ENCODE results near the gene CMPK2.

Gene CMPK2

GRCh38 chr2:6835467-6835866 is 30.2 kb downstream of the CMPK2 start:
- no peak for DNase-seq
- Histone ChIP-seq H3K9me3 (ENCODE audit: severe bottlenecking) (peaks cover 5% of the 10 kb centered on the region), H3K36me3 (no peaks in the 10 kb centered on the region), H3K27ac (no peak overlapping the region), H3K4me3 (ENCODE audit: low read depth, low read length) (no peak overlapping the region), H3K27me3 (ENCODE audit: insufficient read depth, low read depth, severe bottlenecking) (no peaks in the 10 kb centered on the region)
- no peak for TF ChIP-seq CTCF (IDR thresholded peaks at IDR 0.05; ENCODE audit: low read depth, low read length)

GRCh38 chr2:6834163-6834562 is 31.5 kb downstream of the CMPK2 start:
- no peak for TF ChIP-seq CTCF (IDR thresholded peaks at IDR 0.05; ENCODE audit: low read depth, low read length)
- no peak overlapping the region for H3K4me3 ChIP-seq (ENCODE audit: low read depth, low read length)

GRCh38 chr2:6833300-6833604 is 32.5 kb downstream of the CMPK2 start:
- H3K27ac ChIP-seq: no peak overlapping the region

More at GRCh38 chr2:6834163-6834562, 31.5 kb downstream of the CMPK2 start:
- no peaks in the 10 kb centered on the region for H3K27me3 ChIP-seq (ENCODE audit: insufficient read depth, low read depth, severe bottlenecking)
- no peak for DNase-seq
- peaks cover 6% of the 10 kb centered on the region for H3K9me3 ChIP-seq (ENCODE audit: severe bottlenecking)
- H3K27ac ChIP-seq: no peak overlapping the region
- H3K36me3 ChIP-seq: no peaks in the 10 kb centered on the region

GRCh38 chr2:6832596-6833299 is 33.0 kb downstream of the CMPK2 start:
- no peak for DNase-seq
- no peak overlapping the region for H3K27ac ChIP-seq
- no peaks in the 10 kb centered on the region for H3K27me3 ChIP-seq (ENCODE audit: insufficient read depth, low read depth, severe bottlenecking)
- no peak overlapping the region for H3K4me3 ChIP-seq (ENCODE audit: low read depth, low read length)
- no peaks in the 10 kb centered on the region for H3K36me3 ChIP-seq
- TF ChIP-seq CTCF (IDR thresholded peaks at IDR 0.05; ENCODE audit: low read depth, low read length): no peak
- H3K9me3 ChIP-seq (ENCODE audit: severe bottlenecking): peaks cover 6% of the 10 kb centered on the region

More at GRCh38 chr2:6833300-6833604, 32.5 kb downstream of the CMPK2 start:
- DNase-seq: no peak
- TF ChIP-seq CTCF (IDR thresholded peaks at IDR 0.05; ENCODE audit: low read depth, low read length): no peak
- H3K27me3 ChIP-seq (ENCODE audit: insufficient read depth, low read depth, severe bottlenecking): no peaks in the 10 kb centered on the region
- H3K36me3 ChIP-seq: no peaks in the 10 kb centered on the region
- H3K4me3 ChIP-seq (ENCODE audit: low read depth, low read length): no peak overlapping the region
- H3K9me3 ChIP-seq (ENCODE audit: severe bottlenecking): peaks cover 6% of the 10 kb centered on the region

GRCh38 chr2:6831229-6831628 is 34.5 kb downstream of the CMPK2 start:
- no peaks in the 10 kb centered on the region for H3K36me3 ChIP-seq
- no peak overlapping the region for H3K27ac ChIP-seq
- DNase-seq: no peak
- H3K27me3 ChIP-seq (ENCODE audit: insufficient read depth, low read depth, severe bottlenecking): no peaks in the 10 kb centered on the region
- no peak overlapping the region for H3K4me3 ChIP-seq (ENCODE audit: low read depth, low read length)
- H3K9me3 ChIP-seq (ENCODE audit: severe bottlenecking): peaks cover 6% of the 10 kb centered on the region
- no peak for TF ChIP-seq CTCF (IDR thresholded peaks at IDR 0.05; ENCODE audit: low read depth, low read length)

GRCh38 chr2:6828299-6828584 is 37.5 kb downstream of the CMPK2 start:
- peak; percentile 36; the same call in 1 of the 2 replicates for TF ChIP-seq CTCF (IDR thresholded peaks at IDR 0.05; ENCODE audit: low read depth, low read length)
- Histone ChIP-seq H3K27me3 (ENCODE audit: insufficient read depth, low read depth, severe bottlenecking) (no peaks in the 10 kb centered on the region), H3K9me3 (ENCODE audit: severe bottlenecking) (peaks cover 6% of the 10 kb centered on the region), H3K4me3 (ENCODE audit: low read depth, low read length) (no peak overlapping the region), H3K36me3 (no peaks in the 10 kb centered on the region), H3K27ac (peak overlapping the region; percentile 10)
- no peak for DNase-seq

Data from WERI-Rb-1 (cell line).